OCI-LY3 (cell line): ENCODE data around the gene EFNA5.

Source experiments
- H2AFZ ChIP-seq: fragments of 200-600, 300-600 bp; shearing (Covaris generic); 2 replicates; pipeline ENCODE4 v1.6.0; 2014; ENCODE audit warnings: antibody characterized with exemption, low read depth, low read length
- H3K27ac ChIP-seq: fragments of 200-600, 300-600 bp; sonication (generic); 2 replicates; pipeline ENCODE4 v1.5.1; 2014; ENCODE audit warnings: mild to moderate bottlenecking, low read length, moderate library complexity, mixed read lengths
- H3K27me3 ChIP-seq: fragments of 200-600, 300-600 bp; sonication (generic); 2 replicates; pipeline ENCODE4 v1.6.1; 2014; ENCODE audit warnings: low read depth, low read length, mixed read lengths
- H3K36me3 ChIP-seq: fragments of 200-600, 300-600 bp; sonication (generic); replicated peaks from 2 replicates; pipeline ENCODE3; 2014; ENCODE audit warnings: low read depth, low read length, mixed read lengths
- H3K4me1 ChIP-seq: fragments of 300-600, 200-600 bp; sonication (generic); 2 replicates; pipeline ENCODE4 v1.6.1; 2014; ENCODE audit warnings: low read length, mixed read lengths
- H3K4me2 ChIP-seq: fragments of 200-600, 300-600 bp; sonication (generic); 2 replicates; pipeline ENCODE4 v1.6.1; 2014; ENCODE audit warnings: low read length, mixed read lengths
- H3K4me3 ChIP-seq: fragments of 300-600, 200-600 bp; sonication (generic); 2 replicates; pipeline ENCODE4 v1.5.1; 2014; ENCODE audit warnings: antibody characterized with exemption, mild to moderate bottlenecking, low read length, moderate library complexity
- H3K79me2 ChIP-seq: fragments of 300-600, 200-600 bp; shearing (Covaris generic); 2 replicates; pipeline ENCODE4 v1.6.1; 2014; ENCODE audit warnings: mild to moderate bottlenecking, low read length, mixed read lengths
- H3K9ac ChIP-seq: fragments of 300-600, 200-600 bp; shearing (Covaris generic); 2 replicates; pipeline ENCODE4 v1.6.0; 2014; ENCODE audit warnings: mild to moderate bottlenecking, low read length, moderate library complexity
- H3K9me3 ChIP-seq: fragments of 200-600, 300-600 bp; shearing (Covaris generic); 2 replicates; pipeline ENCODE4 v1.6.1; 2014; ENCODE audit warnings: low read length, mixed read lengths; ENCODE audit not compliant: insufficient read depth
- H4K20me1 ChIP-seq: fragments of 200-600, 300-600 bp; sonication (generic); 2 replicates; pipeline ENCODE4 v1.6.1; 2016; ENCODE audit warnings: low read length, mixed read lengths; ENCODE audit not compliant: insufficient read depth
- CTCF ChIP-seq: fragments of 200-600, 300-600 bp; sonication (generic); IDR thresholded peaks from 2 replicates; pipeline ENCODE4 v1.5.1; 2014; ENCODE audit warnings: antibody characterized with exemption, low read length, low read depth
- EZH2phosphoT487 ChIP-seq: fragments of 200-600 bp; shearing (Covaris generic); IDR thresholded peaks from 2 replicates; pipeline ENCODE4 v1.6.1; 2018; ENCODE audit warnings: antibody characterized with exemption, mixed run types, low read depth

EFNA5 gene

GRCh38 chr5:107597247-107597646 lies 73.5 kb downstream of the EFNA5 start:
- no peaks in the 10 kb centered on the region for H3K36me3 ChIP-seq
- H3K27ac ChIP-seq: no peak overlapping the region
- H3K9ac ChIP-seq: no peak overlapping the region
- no peaks in the 10 kb centered on the region for H4K20me1 ChIP-seq
- no peaks in the 10 kb centered on the region for H3K27me3 ChIP-seq
- H3K4me2 ChIP-seq: no peak overlapping the region
- no peaks in the 10 kb centered on the region for H3K9me3 ChIP-seq
- no peak overlapping the region for H2AFZ ChIP-seq
- no peak overlapping the region for H3K4me3 ChIP-seq
- no peaks in the 10 kb centered on the region for H3K4me1 ChIP-seq
- TF ChIP-seq CTCF (no peak), EZH2phosphoT487 (no peak)
- no peaks in the 10 kb centered on the region for H3K79me2 ChIP-seq

- H3K79me2 ChIP-seq: no peaks in the 10 kb centered on the region
- H3K4me1 ChIP-seq: no peaks in the 10 kb centered on the region
- no peak overlapping the region for H3K9ac ChIP-seq
- no peaks in the 10 kb centered on the region for H3K9me3 ChIP-seq
- H4K20me1 ChIP-seq: no peaks in the 10 kb centered on the region
- H3K27ac ChIP-seq: no peak overlapping the region
- no peaks in the 10 kb centered on the region for H3K27me3 ChIP-seq
- no peaks in the 10 kb centered on the region for H3K36me3 ChIP-seq
- no peak overlapping the region for H2AFZ ChIP-seq
- no peak overlapping the region for H3K4me2 ChIP-seq
- no peak for TF ChIP-seq CTCF
- TF ChIP-seq EZH2phosphoT487: no peak
- H3K4me3 ChIP-seq: no peak overlapping the region
Observed at GRCh38 chr5:107594253-107595045, 76.3 kb downstream of the EFNA5 start.

- H3K4me3 ChIP-seq: no peak overlapping the region
- TF ChIP-seq CTCF: no peak
- H3K27ac ChIP-seq: no peak overlapping the region
Observed at GRCh38 chr5:107593009-107593408, 77.7 kb downstream of the EFNA5 start.

GRCh38 chr5:107592515-107592914 lies 78.2 kb downstream of the EFNA5 start:
- no peaks in the 10 kb centered on the region for H3K9me3 ChIP-seq
- H3K9ac ChIP-seq: no peak overlapping the region
- no peak overlapping the region for H2AFZ ChIP-seq
- TF ChIP-seq EZH2phosphoT487 (no peak), CTCF (no peak)
- H3K27me3 ChIP-seq: no peaks in the 10 kb centered on the region
- H4K20me1 ChIP-seq: no peaks in the 10 kb centered on the region
- no peak overlapping the region for H3K4me2 ChIP-seq
- no peaks in the 10 kb centered on the region for H3K79me2 ChIP-seq
- H3K4me3 ChIP-seq: no peak overlapping the region
- H3K4me1 ChIP-seq: no peaks in the 10 kb centered on the region
- no peaks in the 10 kb centered on the region for H3K36me3 ChIP-seq
- no peak overlapping the region for H3K27ac ChIP-seq

More at GRCh38 chr5:107593009-107593408, 77.7 kb downstream of the EFNA5 start:
- Histone ChIP-seq H3K4me1 (no peaks in the 10 kb centered on the region), H3K27me3 (no peaks in the 10 kb centered on the region), H3K4me2 (no peak overlapping the region), H3K79me2 (no peaks in the 10 kb centered on the region), H3K36me3 (no peaks in the 10 kb centered on the region), H4K20me1 (no peaks in the 10 kb centered on the region), H3K9me3 (no peaks in the 10 kb centered on the region), H2AFZ (no peak overlapping the region), H3K9ac (no peak overlapping the region)
